Lower leg skin (tissue), 3 donors: Measurements from ENCODE around the gene LIME1.

Experiments
- CTCF ChIP-seq, 3 donors: fragments of 450-650 bp; IDR thresholded peaks; one replicate each; pipeline ENCODE4 v1.5.1; 2016; ENCODE audit warnings: antibody characterized with exemption in 3 of 3, mild to moderate bottlenecking in 3 of 3, moderate library complexity in 2 of 3
- POLR2A ChIP-seq, 2 donors: fragments of 450-650 bp; IDR thresholded peaks; one replicate each; pipeline ENCODE4 v1.6.1; 2016 to 2017; ENCODE audit warnings: antibody characterized with exemption in 2 of 2, mild to moderate bottlenecking in 1 of 2, moderate library complexity in 1 of 2

DNA sequence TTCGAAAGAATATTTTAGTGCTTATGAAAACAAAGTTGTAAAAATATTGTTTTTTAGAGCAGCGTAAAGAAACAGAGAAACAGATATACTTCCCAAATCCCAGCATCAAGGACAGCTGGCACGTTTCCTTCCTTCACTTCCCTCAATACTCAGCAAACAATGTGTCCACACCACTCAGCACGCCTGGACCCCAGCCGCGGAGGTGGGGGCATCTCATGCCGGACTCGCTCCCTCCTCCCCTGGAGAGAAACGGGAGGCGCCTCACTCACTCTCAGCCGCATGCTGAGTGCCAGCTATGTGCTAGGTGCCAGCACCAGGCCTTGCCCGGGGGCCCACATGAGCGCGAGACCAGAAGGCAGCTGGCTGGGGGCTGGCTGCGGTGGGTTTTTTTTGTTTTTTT, 37.8 kb downstream of the LIME1 start:
- TF ChIP-seq POLR2A (IDR thresholded peaks at IDR 0.05) (no peak), CTCF (IDR thresholded peaks at IDR 0.05) (no peak)
